Measurements from ENCODE around the gene CHMP4A.

DNA sequence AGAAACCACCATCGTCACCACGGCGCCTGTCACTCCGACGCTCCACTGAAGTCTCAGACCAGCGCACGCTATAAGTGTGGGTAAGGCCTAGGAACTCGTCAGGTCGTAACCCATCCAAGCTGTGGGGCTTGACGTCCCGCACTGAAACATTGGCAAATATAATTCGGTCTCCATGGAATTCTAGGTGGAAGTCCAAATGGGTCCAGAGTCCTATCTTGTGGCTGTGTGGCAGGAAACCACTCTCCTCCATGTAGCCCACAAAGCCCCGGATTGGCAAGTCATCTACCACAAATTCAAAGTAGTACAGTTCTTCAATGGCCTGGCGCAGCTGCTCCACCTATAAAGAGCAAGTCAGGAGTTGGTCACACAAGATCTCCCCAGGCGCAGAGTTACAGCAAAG, 20.4 kb downstream of the CHMP4A start:
- TF ChIP-seq, protein P1, sequence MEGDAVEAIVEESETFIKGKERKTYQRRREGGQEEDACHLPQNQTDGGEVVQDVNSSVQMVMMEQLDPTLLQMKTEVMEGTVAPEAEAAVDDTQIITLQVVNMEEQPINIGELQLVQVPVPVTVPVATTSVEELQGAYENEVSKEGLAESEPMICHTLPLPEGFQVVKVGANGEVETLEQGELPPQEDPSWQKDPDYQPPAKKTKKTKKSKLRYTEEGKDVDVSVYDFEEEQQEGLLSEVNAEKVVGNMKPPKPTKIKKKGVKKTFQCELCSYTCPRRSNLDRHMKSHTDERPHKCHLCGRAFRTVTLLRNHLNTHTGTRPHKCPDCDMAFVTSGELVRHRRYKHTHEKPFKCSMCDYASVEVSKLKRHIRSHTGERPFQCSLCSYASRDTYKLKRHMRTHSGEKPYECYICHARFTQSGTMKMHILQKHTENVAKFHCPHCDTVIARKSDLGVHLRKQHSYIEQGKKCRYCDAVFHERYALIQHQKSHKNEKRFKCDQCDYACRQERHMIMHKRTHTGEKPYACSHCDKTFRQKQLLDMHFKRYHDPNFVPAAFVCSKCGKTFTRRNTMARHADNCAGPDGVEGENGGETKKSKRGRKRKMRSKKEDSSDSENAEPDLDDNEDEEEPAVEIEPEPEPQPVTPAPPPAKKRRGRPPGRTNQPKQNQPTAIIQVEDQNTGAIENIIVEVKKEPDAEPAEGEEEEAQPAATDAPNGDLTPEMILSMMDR (IDR thresholded peaks at IDR 0.05), result no peak
- no peak for TF ChIP-seq POLR2A (IDR thresholded peaks at IDR 0.05)

Measured in testis (tissue), 2 donors.